ENCODE results near the gene KCNN3. TPM values are rescaled to one million over a fixed set of nuclear protein-coding genes. Genes with fewer than 3 reads are reported as not detected.

The KCNN3 gene
- total RNA-seq, 1 donor from 2014 or later, result 1.8 TPM

GRCh38 chr1:154865442-154866256, 4.4 kb downstream of the KCNN3 start:
- intact Hi-C loops (cut with DNase I), result no loop called here
- DNase-seq (ENCODE audit: low spot score) (no peak), ATAC-seq (no peak)

- ATAC-seq, result no peak
- intact Hi-C loops (cut with DNase I), result no loop called here
- DNase-seq (ENCODE audit: low spot score), result no peak
Measured at GRCh38 chr1:154864189-154864975, 5.7 kb downstream of the KCNN3 start.

- intact Hi-C loops (cut with DNase I), result no loop called here
- ATAC-seq (no peak), DNase-seq (ENCODE audit: low spot score) (no peak)
Measured at GRCh38 chr1:154863315-154864174, 6.5 kb downstream of the KCNN3 start.

GRCh38 chr1:154862907-154863306, 7.2 kb downstream of the KCNN3 start:
- ATAC-seq (no peak), DNase-seq (ENCODE audit: low spot score) (no peak)
- intact Hi-C loops (cut with DNase I), result no loop called here

- no peak for DNase-seq (ENCODE audit: low spot score)
- no peak for ATAC-seq
- intact Hi-C loops (cut with DNase I), result no loop called here
Measured at GRCh38 chr1:154861607-154862094, 8.4 kb downstream of the KCNN3 start.

- intact Hi-C loops (cut with DNase I), result no loop called here
- ATAC-seq, result no peak
- DNase-seq (ENCODE audit: low spot score), result no peak
Measured at GRCh38 chr1:154860156-154860870, 9.8 kb downstream of the KCNN3 start.

GRCh38 chr1:154859786-154860155, 10.3 kb downstream of the KCNN3 start:
- intact Hi-C loops (cut with DNase I), result no loop called here
- ATAC-seq (no peak), DNase-seq (ENCODE audit: low spot score) (no peak)

GRCh38 chr1:154859151-154859785, 10.8 kb downstream of the KCNN3 start:
- DNase-seq (ENCODE audit: low spot score) (no peak), ATAC-seq (no peak)
- intact Hi-C loops (cut with DNase I), result no loop called here

- ATAC-seq (no peak), DNase-seq (ENCODE audit: low spot score) (no peak)
- intact Hi-C loops (cut with DNase I), result no loop called here
Measured at GRCh38 chr1:154857441-154858215, 12.5 kb downstream of the KCNN3 start.

GRCh38 chr1:154857022-154857421, 13.1 kb downstream of the KCNN3 start:
- ATAC-seq (no peak), DNase-seq (ENCODE audit: low spot score) (no peak)
- intact Hi-C loops (cut with DNase I), result no loop called here

- no peak for ATAC-seq
- no peak for DNase-seq (ENCODE audit: low spot score)
- intact Hi-C loops (cut with DNase I), result no loop called here
Measured at GRCh38 chr1:154856544-154856943, 13.5 kb downstream of the KCNN3 start.

GRCh38 chr1:154856049-154856448, 14.0 kb downstream of the KCNN3 start:
- DNase-seq (ENCODE audit: low spot score) (no peak), ATAC-seq (no peak)
- intact Hi-C loops (cut with DNase I), result no loop called here

GRCh38 chr1:154855186-154855851, 14.8 kb downstream of the KCNN3 start:
- ATAC-seq (no peak), DNase-seq (ENCODE audit: low spot score) (no peak)
- intact Hi-C loops (cut with DNase I), result no loop called here

- intact Hi-C loops (cut with DNase I), result no loop called here
- no peak for ATAC-seq
- DNase-seq (ENCODE audit: low spot score), result no peak
Measured at GRCh38 chr1:154852845-154853244, 17.2 kb downstream of the KCNN3 start.

GRCh38 chr1:154851392-154852177, 18.5 kb downstream of the KCNN3 start:
- ATAC-seq, result no peak
- no peak for DNase-seq (ENCODE audit: low spot score)

GRCh38 chr1:154849645-154850131, 20.4 kb downstream of the KCNN3 start:
- ATAC-seq, result no peak
- intact Hi-C loops (cut with DNase I), result no loop called here

More at GRCh38 chr1:154851392-154852177, 18.5 kb downstream of the KCNN3 start:
- intact Hi-C loops (cut with DNase I), result no loop called here

More at GRCh38 chr1:154849645-154850131, 20.4 kb downstream of the KCNN3 start:
- DNase-seq (ENCODE audit: low spot score), result no peak

Measured in sciatic nerve (tissue), 2 donors.